SH-SY5Y (cell line): Measurements from ENCODE around the gene DMPK.

Experiments
- GATA2 ChIP-seq: IDR thresholded peaks from 2 replicates; pipeline ENCODE4 v1.6.1; 2011; ENCODE audit warnings: mild to moderate bottlenecking, low read depth, low read length
- GATA3 ChIP-seq: IDR thresholded peaks from 2 replicates; pipeline ENCODE4 v1.6.1; 2011; ENCODE audit warnings: low read depth, mild to moderate bottlenecking, low read length, moderate library complexity

DNA sequence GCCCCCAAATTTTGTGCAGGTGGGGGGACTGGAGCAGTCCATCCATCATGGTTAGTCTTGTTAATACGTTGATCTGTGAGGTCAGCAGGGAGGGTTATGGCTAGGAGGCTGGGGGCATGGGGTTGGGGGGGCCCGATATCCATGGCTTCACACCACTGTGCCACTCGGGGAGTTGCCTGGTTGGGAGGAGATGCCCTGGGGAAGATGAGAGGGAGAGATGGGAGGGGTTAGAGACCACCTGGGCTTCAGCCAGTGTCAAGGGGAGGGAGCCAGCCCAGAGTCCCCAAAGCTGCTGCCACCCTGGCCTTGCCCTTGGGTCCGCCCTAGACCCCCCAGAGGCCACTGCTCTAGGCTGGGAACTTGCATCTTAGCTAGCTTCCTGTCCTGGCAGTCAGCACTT is 1.8 kb upstream of the DMPK start:
- TF ChIP-seq GATA2 (no peak), GATA3 (no peak)
